HG02678 (cell line): ENCODE measurements around the gene DENND4B.
"Not testable (repeated sequence)": the region's sequence is repeated elsewhere in the genome, so short reads cannot be mapped to it uniquely, and the experiment has no call there.

ENCODE experiments used
- ATAC-seq: cut with Tn5 transposase; IDR thresholded peaks from one replicate; pipeline ENCODE4 v1.9.1; 2021; ENCODE audit warnings: mild to moderate bottlenecking, moderate library complexity; ENCODE audit not compliant: unreplicated experiment

Gene DENND4B

DNA sequence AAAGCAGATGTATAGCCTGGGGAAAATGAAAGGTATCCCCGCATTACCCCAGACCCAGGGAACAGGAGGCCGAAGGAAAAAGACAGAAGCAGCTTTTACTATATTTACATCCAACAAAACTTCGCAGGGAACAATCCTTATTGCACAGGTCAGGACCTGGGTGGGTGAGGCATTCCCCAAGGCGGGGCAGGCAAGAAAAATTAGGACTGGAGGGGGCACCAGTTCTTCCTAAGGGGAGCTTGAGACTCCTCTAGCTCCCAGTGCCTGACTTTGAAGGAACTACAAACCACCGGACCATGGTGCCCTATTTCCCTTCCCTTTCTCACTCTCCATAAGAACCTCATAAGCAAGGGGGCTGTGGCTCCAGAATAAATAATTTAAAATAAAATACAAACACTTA is 17.1 kb downstream of the DENND4B start:
- ATAC-seq: no peak

DNA sequence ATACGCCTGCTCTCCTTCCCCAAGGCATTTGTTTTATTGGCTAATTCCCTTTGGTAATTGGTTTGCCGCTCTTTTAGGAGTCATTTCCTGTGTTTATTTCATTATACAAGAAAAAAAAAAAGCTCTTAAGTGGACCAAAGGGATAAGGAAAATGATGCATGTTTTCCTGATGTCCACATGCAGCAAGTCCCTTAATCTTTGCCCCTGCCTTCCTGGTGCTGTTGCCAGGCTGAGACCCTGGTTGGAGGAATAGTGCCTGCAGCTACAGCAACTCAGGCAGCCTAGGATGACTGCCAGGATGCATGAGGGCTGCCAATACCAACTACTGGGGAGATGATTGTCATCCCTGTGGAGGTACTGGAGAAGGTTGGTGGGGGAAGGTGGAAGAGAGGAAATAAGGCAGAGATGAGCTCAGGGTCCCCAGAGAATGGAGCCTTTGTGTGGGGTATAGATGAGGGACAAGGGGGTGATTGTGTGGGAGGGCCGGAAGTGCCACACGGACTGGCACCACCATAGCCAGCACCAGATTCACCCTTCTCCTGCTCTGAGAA is 17.7 kb downstream of the DENND4B start:
- ATAC-seq: no peak

GRCh38 chr1:153928245-153928644 is 18.3 kb downstream of the DENND4B start:
- ATAC-seq: no peak

DNA sequence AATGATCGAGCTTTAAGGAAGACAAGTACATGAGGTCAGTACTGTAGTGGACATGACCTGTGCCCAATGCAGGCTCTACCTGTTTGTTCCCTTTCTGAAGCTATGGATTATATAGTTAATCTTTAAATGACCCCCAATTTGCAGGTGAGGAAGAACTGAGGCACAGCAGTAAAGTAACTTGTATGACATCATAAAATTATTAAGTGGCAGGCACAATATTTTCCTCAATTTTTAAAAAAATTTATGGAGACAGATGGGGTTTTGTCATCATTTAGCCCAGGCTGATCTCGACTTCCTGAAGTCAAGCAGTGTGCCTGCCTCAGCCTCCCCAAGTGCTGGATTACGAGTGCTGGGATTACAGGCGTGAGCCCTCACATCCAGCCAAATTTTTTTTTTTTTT is 20.1 kb downstream of the DENND4B start:
- ATAC-seq: no peak

DNA sequence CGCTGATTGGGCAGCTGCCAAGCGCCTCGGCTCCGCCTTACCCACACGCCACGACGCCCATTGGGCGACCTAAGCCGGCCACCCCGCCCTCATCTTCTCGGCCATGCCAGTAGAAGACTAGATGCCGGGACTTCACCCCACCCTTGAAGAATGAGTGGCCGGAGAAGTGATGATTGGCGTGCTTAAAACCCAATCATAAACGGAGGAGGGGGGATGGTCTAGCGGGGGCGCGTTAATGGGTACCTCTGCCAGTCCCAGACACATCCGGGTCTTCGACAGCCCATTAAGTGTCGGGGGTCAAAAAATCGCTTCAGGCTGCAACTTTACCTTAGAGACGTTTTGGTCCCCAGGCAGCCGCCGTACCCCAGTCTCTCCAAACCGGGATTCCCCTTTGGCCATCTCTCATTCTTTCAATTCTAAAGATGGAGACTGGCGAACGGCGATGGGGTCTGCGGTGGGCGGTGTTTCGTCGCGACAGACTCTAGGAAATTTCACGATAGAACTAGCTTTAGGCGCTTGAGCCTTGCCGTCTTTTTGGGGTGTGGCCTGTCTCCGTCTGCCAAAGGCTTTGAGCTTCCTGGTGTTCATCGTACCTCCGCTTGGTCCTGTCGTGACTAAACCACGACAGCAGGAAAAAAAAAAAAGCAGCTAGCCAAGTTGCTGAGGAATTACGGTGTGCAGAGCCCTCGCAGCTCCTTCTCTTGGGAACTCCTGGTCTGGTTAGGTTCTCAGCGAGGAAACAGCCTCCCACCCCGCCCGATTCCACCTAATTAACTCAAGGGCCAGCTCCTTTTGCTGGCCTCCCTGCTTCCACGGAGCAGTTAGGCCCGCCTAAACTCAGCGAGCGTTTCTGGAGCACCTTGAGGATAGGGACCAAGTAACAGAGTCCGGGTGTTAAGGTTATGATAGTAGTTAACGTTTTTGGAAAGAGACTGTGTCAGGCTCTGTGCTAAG is 23.3 kb downstream of the DENND4B start, which contains the start of gene GATAD2B:
Gene GATAD2B (minus strand): TSS at position 1 of the 954 bp plus-strand sequence. CDS start 94,625 bp downstream, outside the sequence.
- ATAC-seq: peak; percentile 94

DNA sequence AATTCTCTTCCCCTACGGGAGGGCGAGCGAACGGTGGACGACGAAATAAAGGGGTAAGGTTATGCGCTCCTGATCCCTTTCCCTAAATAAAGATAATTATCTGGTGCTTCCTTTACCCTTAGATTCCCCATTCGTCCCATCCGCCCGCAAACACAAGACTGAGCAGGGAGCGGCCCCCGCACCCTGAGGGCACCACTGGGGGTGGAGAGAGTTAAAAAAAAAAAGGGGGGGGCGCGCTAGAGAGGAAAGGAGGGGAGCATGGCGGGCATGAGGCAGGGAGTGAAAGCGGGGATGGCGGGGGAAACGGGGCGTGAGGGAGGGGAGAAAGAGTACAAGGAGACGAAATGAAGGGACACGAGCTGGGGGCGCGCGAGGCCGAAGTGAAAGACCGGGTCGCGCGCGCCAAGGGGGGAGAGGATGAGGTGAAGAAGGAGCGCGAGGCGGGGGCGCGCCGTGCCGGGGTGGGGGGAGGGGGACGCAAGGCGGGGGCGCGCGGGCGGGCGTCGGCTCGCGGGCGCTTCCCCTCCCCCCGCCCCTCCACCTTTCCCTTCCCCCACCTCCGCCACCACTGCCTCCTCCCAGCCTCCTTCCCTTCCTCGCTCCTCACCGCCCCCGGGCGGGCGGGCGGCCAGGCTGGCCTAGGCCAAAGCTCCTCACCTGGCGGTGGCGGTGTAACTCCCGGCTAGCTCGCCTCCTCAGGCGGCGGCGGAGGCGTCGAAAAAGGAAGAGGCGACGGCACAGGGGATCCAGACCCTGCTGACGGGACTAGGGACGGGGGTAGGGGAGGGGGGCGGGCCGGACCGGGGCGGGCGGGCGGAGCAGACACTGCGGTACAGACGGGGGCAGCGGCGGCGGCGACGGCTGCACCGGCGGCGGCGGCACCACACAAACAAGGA is 24.2 kb downstream of the DENND4B start:
- ATAC-seq: peak; percentile 34

DNA sequence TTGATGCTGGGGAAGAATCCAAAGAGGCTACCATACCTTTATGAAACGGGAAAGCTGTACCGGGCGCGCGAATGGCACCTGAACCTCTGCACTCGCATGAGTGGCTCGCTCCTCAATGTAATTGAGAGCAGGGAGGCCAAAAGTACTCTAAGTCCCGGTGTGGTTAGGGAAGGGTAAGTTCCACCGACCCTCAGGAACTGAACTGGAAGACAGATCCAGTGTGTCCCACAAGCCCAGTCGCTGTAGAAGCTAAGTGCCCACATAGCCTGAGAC is 24.8 kb downstream of the DENND4B start:
- ATAC-seq: no peak

- ATAC-seq: no peak
These were observed 25.3 kb downstream of the DENND4B start for GRCh38 chr1:153921080-153921802.

DNA sequence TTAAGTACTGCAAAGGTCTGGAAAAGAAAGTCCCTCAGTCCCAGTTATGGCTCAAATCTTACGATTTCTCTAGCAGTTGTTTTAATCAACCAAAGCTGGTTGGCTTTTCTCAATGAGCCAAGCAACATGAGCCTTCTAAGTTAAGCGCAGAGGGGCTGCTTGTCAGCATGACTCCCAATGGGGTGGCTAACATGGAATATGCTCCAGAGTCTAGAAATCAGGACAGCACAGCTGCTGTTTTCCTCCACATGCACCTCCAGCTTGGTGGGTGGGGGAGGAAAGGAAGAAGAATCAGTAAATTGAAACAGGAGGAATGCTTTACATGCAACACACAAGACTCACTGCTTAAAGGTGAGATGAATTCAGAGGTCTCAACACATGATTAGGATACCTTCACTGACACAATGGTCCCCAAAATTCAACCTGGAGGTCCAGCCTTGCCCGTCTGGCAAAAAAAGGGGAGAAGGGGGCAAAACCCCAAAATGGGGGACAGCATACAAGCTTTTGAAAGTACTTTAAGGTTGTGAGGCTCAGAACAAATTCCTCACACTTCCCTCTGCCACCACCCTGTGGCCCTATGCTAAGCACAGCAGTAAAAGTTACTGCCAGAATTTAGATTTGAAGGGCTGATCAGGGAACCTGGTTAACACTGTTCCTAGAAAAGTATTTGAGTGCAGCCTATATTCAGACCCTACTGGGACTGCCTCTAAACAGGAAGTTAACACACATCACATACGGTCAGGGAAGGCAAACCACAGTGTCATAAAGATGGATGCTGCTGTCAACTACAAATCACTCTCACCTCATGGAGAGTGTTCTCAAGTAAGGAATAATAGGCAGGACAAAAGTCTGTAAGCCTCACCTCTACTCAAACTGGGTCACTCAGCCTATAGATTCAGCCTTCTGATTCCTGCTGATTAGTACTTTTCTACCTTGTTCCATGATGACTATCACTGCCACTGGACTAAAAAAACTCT is 26.4 kb downstream of the DENND4B start:
- ATAC-seq: no peak

- ATAC-seq: no peak
These were observed 30.2 kb downstream of the DENND4B start for GRCh38 chr1:153916297-153916696.

- ATAC-seq: no peak
These were observed 34.2 kb downstream of the DENND4B start for GRCh38 chr1:153912349-153912748.

DNA sequence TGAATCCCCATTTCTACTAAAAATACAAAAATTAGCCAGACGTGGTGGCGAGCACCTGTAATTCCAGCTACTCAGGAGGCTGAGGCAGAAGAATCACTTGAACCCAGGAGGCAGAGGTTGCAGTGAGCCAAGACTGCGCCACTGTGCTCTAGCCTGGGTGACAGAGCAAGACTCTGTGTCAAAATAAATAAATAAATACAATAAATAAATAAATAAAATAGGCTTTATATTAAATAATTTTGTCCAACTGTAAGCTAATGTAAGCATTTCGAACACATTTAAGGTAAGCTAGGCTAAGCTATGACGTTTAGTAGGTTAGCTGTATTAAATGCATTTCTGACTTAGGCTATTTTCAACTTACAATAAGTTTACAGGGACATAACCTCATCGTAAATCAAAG is 36.0 kb downstream of the DENND4B start:
- ATAC-seq: not testable (repeated sequence)

DNA sequence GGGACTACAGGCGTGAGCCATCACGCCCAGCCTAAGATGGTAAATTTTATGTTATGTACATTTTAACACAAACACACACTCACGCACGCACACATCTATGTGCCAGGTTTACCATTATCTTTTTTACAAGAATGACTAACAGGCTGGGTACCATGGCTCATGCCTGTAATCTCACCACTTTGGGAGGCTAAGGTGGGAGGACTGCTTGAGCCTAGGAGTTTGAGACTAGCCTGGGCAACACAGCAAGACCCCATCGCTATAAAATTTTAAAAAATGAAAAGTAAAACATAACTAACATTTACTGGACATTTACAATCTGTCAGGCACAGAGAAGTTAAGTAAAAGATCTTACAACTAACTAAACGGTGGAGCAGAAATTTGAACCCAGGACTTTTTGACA is 38.4 kb downstream of the DENND4B start:
- ATAC-seq: no peak

GRCh38 chr1:153907134-153907533 is 39.4 kb downstream of the DENND4B start:
- ATAC-seq: no peak

- ATAC-seq: no peak
These were observed 40.1 kb downstream of the DENND4B start for GRCh38 chr1:153906396-153906795.

- ATAC-seq: not testable (repeated sequence)
These were observed 40.6 kb downstream of the DENND4B start for GRCh38 chr1:153905908-153906307.

DNA sequence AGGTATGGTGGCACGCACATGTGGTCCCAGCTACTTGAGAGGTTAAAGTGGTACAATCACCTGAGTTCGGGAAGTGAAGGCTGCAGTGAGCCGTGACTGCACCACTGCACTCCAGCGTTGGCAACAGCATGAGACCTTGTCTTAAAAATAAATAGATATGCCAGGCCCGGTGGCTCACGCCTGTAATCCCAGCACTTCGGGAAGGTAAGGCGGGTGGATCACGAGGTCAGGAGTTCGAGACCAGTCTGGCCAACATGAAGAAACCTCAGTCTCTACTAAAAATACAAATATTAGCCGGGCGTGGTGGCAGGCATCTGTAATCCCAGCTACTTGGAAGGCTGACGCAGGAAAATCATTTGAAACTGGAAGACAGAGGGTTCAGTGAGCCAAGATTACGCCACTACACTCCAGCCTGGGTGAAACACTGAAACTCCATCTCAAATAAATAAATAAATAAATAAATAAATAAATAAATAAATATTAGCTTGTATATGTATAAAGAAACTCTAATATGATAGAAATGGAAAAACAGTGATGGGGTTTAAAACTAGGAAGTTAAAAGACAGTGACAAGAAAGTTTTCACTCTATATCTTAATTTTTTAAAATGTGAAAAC is 42.6 kb downstream of the DENND4B start:
- no peak for ATAC-seq

- no peak for ATAC-seq
These were observed 47.0 kb downstream of the DENND4B start for GRCh38 chr1:153899509-153899908.

- not testable (repeated sequence) for ATAC-seq
These were observed 50.7 kb downstream of the DENND4B start for GRCh38 chr1:153895866-153896265.
